GM18909 (cell line): ENCODE measurements around the gene CCDC7.
"Not testable (repeated sequence)": the region's sequence is repeated elsewhere in the genome, so short reads cannot be mapped to it uniquely, and the experiment has no call there.

Experiments
- ATAC-seq: cut with Tn5 transposase; IDR thresholded peaks from one replicate; pipeline ENCODE4 v1.9.1; 2021; ENCODE audit warnings: mild to moderate bottlenecking; ENCODE audit not compliant: unreplicated experiment, poor library complexity

Gene CCDC7

GRCh38 chr10:32680803-32681557 is 235.0 kb downstream of the CCDC7 start:
- ATAC-seq, result no peak

GRCh38 chr10:32684291-32684690 is 238.4 kb downstream of the CCDC7 start:
- no peak for ATAC-seq

GRCh38 chr10:32687116-32687515 is 241.2 kb downstream of the CCDC7 start:
- ATAC-seq, result no peak

GRCh38 chr10:32687546-32687945 is 241.6 kb downstream of the CCDC7 start:
- no peak for ATAC-seq

- ATAC-seq, result no peak
These were observed 246.2 kb downstream of the CCDC7 start for GRCh38 chr10:32692174-32692573.

- no peak for ATAC-seq
These were observed 247.6 kb downstream of the CCDC7 start for GRCh38 chr10:32693441-32693979.

- not testable (repeated sequence) for ATAC-seq
These were observed 253.7 kb downstream of the CCDC7 start for GRCh38 chr10:32699683-32700082.

- no peak for ATAC-seq
These were observed 267.6 kb downstream of the CCDC7 start for GRCh38 chr10:32713560-32713959.

GRCh38 chr10:32731527-32731926 is 285.6 kb downstream of the CCDC7 start:
- ATAC-seq, result no peak

- ATAC-seq, result no peak
These were observed 293.0 kb downstream of the CCDC7 start for GRCh38 chr10:32738958-32739357.

GRCh38 chr10:32744321-32744720 is 298.4 kb downstream of the CCDC7 start:
- ATAC-seq, result no peak

- ATAC-seq, result no peak
These were observed 300.9 kb downstream of the CCDC7 start for GRCh38 chr10:32746869-32747268.

GRCh38 chr10:32751582-32751981 is 305.6 kb downstream of the CCDC7 start:
- ATAC-seq, result no peak

- not testable (repeated sequence) for ATAC-seq
These were observed 309.0 kb downstream of the CCDC7 start for GRCh38 chr10:32754900-32755299.

- ATAC-seq, result no peak
These were observed 325.3 kb downstream of the CCDC7 start for GRCh38 chr10:32771217-32771616.

- ATAC-seq, result no peak
These were observed 327.2 kb downstream of the CCDC7 start for GRCh38 chr10:32773105-32773504.

- no peak for ATAC-seq
These were observed 341.0 kb downstream of the CCDC7 start for GRCh38 chr10:32786968-32787367.

- ATAC-seq, result no peak
These were observed 341.8 kb downstream of the CCDC7 start for GRCh38 chr10:32787690-32788284.

- ATAC-seq, result no peak
These were observed 342.4 kb downstream of the CCDC7 start for GRCh38 chr10:32788359-32788758.

GRCh38 chr10:32790483-32790882 is 344.5 kb downstream of the CCDC7 start:
- no peak for ATAC-seq

- ATAC-seq, result no peak
These were observed 347.1 kb downstream of the CCDC7 start for GRCh38 chr10:32793033-32793432.
